Omental fat pad (tissue), 4 donors: ENCODE measurements around the gene WBP2. TPM values are rescaled to one million over a fixed set of nuclear protein-coding genes. Genes with fewer than 3 reads are reported as not detected.
"Not testable (repeated sequence)": the region's sequence is repeated elsewhere in the genome, so short reads cannot be mapped to it uniquely, and the experiment has no call there.

Experiments
- ATAC-seq: fragments of 150-250 bp; one replicate; pipeline ENCODE4 v1.9.1; 2016; ENCODE audit warnings: mild to moderate bottlenecking, moderate library complexity; ENCODE audit not compliant: low FRiP score
- DNase-seq: peaks from one replicate; pipeline ENCODE4 v3.0.0-alpha.2; 2019; ENCODE audit warnings: low spot score
- CTCF ChIP-seq, 3 donors: fragments of 450-650 bp; IDR thresholded peaks; one replicate each; pipeline ENCODE4 v1.5.1; 2016 to 2017; ENCODE audit warnings: antibody characterized with exemption in 3 of 3, mild to moderate bottlenecking in 3 of 3, moderate library complexity in 2 of 3
- total RNA-seq, 4 donors: library from RNA; depleted of rRNA; stranded (reverse); fragments of >200 nt; gene quantifications; one replicate each; pipeline ENCODE4 v1.1.0, GENCODE V29; 2016

Gene WBP2
- total RNA-seq, 4 donors from 2014 or later: 43.1 to 72.3 (median 50.2) TPM

GRCh38 chr17:75815399-75815798 is 39.7 kb downstream of the WBP2 start:
- DNase-seq (no peak), ATAC-seq (no peak)
- TF ChIP-seq CTCF (IDR thresholded peaks at IDR 0.05): no peak

GRCh38 chr17:75814900-75815373 is 40.2 kb downstream of the WBP2 start:
- no peak for ATAC-seq
- TF ChIP-seq CTCF (IDR thresholded peaks at IDR 0.05): no peak
- DNase-seq: no peak

GRCh38 chr17:75814021-75814395 is 41.1 kb downstream of the WBP2 start:
- DNase-seq (no peak), ATAC-seq (no peak)
- TF ChIP-seq CTCF (IDR thresholded peaks at IDR 0.05): no peak

- no peak for TF ChIP-seq CTCF (IDR thresholded peaks at IDR 0.05)
- DNase-seq: no peak
- no peak for ATAC-seq
Measured at GRCh38 chr17:75813081-75814020, 41.8 kb downstream of the WBP2 start.

- no peak for TF ChIP-seq CTCF (IDR thresholded peaks at IDR 0.05)
- ATAC-seq (no peak), DNase-seq (no peak)
Measured at GRCh38 chr17:75812096-75813013, 42.8 kb downstream of the WBP2 start.

- DNase-seq (no peak), ATAC-seq (no peak)
- TF ChIP-seq CTCF (IDR thresholded peaks at IDR 0.05): no peak
Measured at GRCh38 chr17:75811174-75811573, 44.0 kb downstream of the WBP2 start.

GRCh38 chr17:75810756-75811155 is 44.4 kb downstream of the WBP2 start:
- not testable (repeated sequence) for DNase-seq, ATAC-seq
